Neural crest cell (in vitro differentiated cells): ENCODE data around the gene EEF1AKMT3. TPM values are rescaled to one million over a fixed set of nuclear protein-coding genes. Genes with fewer than 3 reads are reported as not detected.

ENCODE experiments used
- DNase-seq: peaks from one replicate; pipeline ENCODE4 v3.0.0; 2021; ENCODE audit warnings: low read depth, mixed read lengths, low spot score
- H3K27ac Mint-ChIP-seq: one replicate; pipeline ENCODE4 v1.8.0; 2021; ENCODE audit warnings: mild to moderate bottlenecking, mixed read lengths; ENCODE audit not compliant: unreplicated experiment
- H3K27me3 Mint-ChIP-seq: 2 replicates; pipeline ENCODE4 v1.8.0; 2021; ENCODE audit warnings: low read depth, mild to moderate bottlenecking, mixed read lengths
- H3K36me3 Mint-ChIP-seq: 2 replicates; pipeline ENCODE4 v1.8.0; 2021; ENCODE audit warnings: low read depth, mild to moderate bottlenecking, mixed read lengths
- H3K4me1 Mint-ChIP-seq: 2 replicates; pipeline ENCODE4 v1.8.0; 2021; ENCODE audit warnings: mixed read lengths
- H3K4me3 Mint-ChIP-seq: one replicate; pipeline ENCODE4 v1.8.0; 2021; ENCODE audit warnings: mild to moderate bottlenecking, mixed read lengths
- H3K9me3 Mint-ChIP-seq: 2 replicates; pipeline ENCODE4 v1.8.0; 2021; ENCODE audit warnings: mixed read lengths
- CTCF ChIP-seq: fragments of 200-600 bp; sonication (generic); conservative IDR thresholded peaks from 2 replicates; pipeline ENCODE4 v1.5.0; 2021; ENCODE audit warnings: antibody characterized with exemption, mild to moderate bottlenecking
- long read RNA-seq: library from polyadenylated mRNA; unstranded; transcript quantifications from one replicate; pipeline ENCODE4 v2.0.0, GENCODE V29; 2020
- total RNA-seq: library from RNA; stranded (reverse); gene quantifications from 2 replicates; pipeline ENCODE4 v1.2.1, GENCODE V29; 2021

EEF1AKMT3 gene
- 4.5 and 5.6 TPM in 2 replicates for total RNA-seq
- long read RNA-seq, result 0 reads

DNA sequence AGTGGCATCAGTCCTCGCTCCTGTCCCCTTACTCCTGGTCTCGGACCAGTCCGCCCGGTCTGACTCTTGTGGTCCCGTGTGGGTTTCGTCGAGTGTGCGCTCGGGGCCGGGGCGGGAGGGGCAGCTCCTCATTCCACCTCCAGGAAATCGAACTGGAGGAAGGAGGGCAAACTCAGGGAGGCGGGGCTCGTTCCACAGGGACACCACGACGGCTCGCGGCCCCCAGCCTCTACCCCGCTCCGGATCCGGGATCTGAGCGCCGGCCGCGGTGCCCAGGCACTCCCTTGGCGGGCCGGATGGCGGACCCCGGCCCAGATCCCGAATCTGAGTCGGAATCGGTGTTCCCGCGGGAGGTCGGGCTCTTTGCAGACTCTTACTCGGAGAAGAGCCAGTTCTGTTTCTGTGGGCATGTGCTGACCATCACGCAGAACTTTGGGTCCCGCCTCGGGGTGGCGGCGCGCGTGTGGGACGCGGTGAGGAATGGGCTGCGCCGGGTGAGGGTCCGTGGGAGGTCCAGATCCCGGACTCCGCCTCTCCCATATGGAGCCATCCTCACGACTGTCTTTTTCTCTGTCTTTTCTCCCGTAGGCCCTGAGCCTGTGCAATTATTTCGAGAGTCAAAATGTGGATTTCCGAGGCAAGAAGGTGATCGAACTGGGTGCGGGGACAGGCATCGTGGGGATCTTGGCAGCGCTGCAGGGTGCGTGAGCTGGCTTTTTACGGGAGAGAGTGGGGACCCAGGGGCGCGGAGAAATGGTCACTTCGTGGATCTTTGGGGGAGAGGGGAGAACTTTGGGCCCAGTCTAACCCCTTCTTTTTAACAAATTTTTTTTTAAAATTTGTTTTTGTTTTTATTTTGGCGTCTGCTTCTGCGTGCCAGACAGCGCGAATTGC, at the start of gene EEF1AKMT3:
Gene EEF1AKMT3, plus strand, starts transcription at position 186 of the 894 bp plus-strand sequence. Its CDS starts 111 bp downstream, at position 297.
- Mint-ChIP-seq H3K27me3 (peaks cover 19% of the 10 kb centered on the region), H3K4me3 (peak within 1 kb of the TSS; percentile 99), H3K36me3 (peaks cover 14% of the 10 kb centered on the region), H3K9me3 (no peaks in the 10 kb centered on the region), H3K4me1 (peaks cover 21% of the 10 kb centered on the region), H3K27ac (peak within 1 kb of the TSS; percentile 100)
- peak; percentile 34 for DNase-seq
- no peak for TF ChIP-seq CTCF

DNA sequence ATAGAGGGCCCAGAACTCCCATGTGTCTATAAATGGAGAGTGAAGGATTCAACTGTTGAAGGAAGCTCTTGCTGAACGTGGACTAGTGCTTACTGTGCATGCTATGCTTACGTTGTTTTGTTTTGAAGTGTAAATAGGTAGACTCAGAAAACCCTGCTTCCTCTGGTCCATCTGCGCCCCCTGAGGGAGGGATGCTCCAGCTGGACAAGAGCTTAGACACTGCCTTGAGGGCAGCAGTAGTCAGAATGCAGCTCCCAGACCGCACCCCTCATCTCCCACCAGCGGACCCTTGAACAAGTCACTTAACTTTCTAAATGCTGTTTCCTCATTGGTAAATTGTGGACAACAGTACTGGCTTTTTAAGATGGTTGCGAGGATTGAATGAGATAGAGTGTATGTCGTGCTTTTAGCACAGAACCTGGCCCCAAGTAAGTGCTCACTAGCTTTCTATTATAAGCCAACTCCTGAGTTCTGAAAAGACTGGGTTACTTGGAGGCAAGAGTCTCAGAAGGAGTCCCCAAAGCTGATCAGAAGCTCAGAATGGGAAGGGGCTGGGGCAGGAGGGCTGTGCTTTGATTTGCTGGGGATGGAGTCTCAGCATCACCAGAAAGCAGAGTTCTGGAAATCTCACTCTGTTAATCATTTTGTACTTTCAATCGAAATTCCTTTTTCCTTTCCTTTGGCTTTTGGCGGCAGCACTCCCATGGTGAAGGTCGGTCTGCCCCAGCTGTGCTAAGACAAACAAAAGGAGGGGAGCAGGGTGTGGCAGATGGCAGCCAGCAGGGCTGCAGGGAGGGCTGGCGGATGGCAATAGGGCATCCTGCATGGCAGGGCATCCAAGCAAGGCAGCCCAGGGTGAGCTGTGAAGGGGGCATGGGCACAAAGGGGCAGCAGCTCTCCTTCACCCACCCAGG, 49.4 kb upstream of the EEF1AKMT3 start:
- H3K4me1 Mint-ChIP-seq, result peaks cover 8% of the 10 kb centered on the region
- H3K4me3 Mint-ChIP-seq, result no peak overlapping the region
- TF ChIP-seq CTCF, result no peak
- peaks cover 50% of the 10 kb centered on the region for H3K27me3 Mint-ChIP-seq
- H3K9me3 Mint-ChIP-seq, result no peaks in the 10 kb centered on the region
- no peak for DNase-seq
- no peak overlapping the region for H3K27ac Mint-ChIP-seq
- H3K36me3 Mint-ChIP-seq, result peaks cover 10% of the 10 kb centered on the region

DNA sequence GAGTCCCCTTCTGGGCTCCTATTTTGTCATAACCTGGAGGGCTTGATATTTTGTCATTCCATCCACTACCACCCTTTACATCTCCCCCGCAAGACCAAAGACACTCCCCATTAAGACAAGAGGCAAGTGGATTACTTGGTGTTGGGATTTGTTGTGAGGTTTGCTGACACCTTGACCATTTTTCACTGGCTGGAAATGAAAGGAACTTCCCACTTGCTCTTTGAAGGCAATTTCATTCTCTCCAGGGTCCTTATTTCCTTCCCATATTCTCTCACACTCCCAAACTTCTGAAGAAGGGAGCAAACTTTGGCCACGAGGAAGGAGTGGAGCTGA, 48.8 kb upstream of the EEF1AKMT3 start:
- Mint-ChIP-seq H3K4me3 (no peak overlapping the region), H3K27me3 (peaks cover 57% of the 10 kb centered on the region), H3K4me1 (peaks cover 8% of the 10 kb centered on the region), H3K36me3 (peaks cover 8% of the 10 kb centered on the region), H3K9me3 (no peaks in the 10 kb centered on the region), H3K27ac (no peak overlapping the region)
- no peak for DNase-seq
- no peak for TF ChIP-seq CTCF

- no peak for TF ChIP-seq CTCF
- Mint-ChIP-seq H3K4me1 (peaks cover 8% of the 10 kb centered on the region), H3K4me3 (peak overlapping the region; percentile 70), H3K27me3 (peaks cover 63% of the 10 kb centered on the region), H3K36me3 (peaks cover 8% of the 10 kb centered on the region), H3K9me3 (no peaks in the 10 kb centered on the region), H3K27ac (no peak overlapping the region)
- DNase-seq, result no peak
Measured at GRCh38 chr12:57724003-57724935, 48.1 kb upstream of the EEF1AKMT3 start.
